Cardiac fibroblast (primary cell): ENCODE data around the gene TXLNG.
"Not testable (repeated sequence)": the region's sequence is repeated elsewhere in the genome, so short reads cannot be mapped to it uniquely, and the experiment has no call there.

Experiments
- DNase-seq, 2 donors: peaks; one replicate each; pipeline versions ENCODE4 v3.0.0 to v3.0.0-alpha.2; 2010; ENCODE audit warnings: low read depth in 2 of 2
- H3K4me3 ChIP-seq, 2 donors: replicated peaks in 1 of 2; 1 replicate in 1 of 2; 2 replicates in 1 of 2; pipeline ENCODE4 v1.5.1; 2011; ENCODE audit warnings: low read depth in 2 of 2, low read length in 2 of 2, mild to moderate bottlenecking in 2 of 2, moderate library complexity in 1 of 2
- TF ChIP-seq, protein P1 (sequence below): IDR thresholded peaks from one replicate; pipeline ENCODE4 v1.5.1; 2011; ENCODE audit warnings: low read depth, mild to moderate bottlenecking, low read length, inconsistent platforms

TXLNG gene

GRCh38 chrX:16783452-16783851, 2.8 kb upstream of the TXLNG start:
- no peak overlapping the region for H3K4me3 ChIP-seq
- no peak for DNase-seq
- TF ChIP-seq, protein P1, sequence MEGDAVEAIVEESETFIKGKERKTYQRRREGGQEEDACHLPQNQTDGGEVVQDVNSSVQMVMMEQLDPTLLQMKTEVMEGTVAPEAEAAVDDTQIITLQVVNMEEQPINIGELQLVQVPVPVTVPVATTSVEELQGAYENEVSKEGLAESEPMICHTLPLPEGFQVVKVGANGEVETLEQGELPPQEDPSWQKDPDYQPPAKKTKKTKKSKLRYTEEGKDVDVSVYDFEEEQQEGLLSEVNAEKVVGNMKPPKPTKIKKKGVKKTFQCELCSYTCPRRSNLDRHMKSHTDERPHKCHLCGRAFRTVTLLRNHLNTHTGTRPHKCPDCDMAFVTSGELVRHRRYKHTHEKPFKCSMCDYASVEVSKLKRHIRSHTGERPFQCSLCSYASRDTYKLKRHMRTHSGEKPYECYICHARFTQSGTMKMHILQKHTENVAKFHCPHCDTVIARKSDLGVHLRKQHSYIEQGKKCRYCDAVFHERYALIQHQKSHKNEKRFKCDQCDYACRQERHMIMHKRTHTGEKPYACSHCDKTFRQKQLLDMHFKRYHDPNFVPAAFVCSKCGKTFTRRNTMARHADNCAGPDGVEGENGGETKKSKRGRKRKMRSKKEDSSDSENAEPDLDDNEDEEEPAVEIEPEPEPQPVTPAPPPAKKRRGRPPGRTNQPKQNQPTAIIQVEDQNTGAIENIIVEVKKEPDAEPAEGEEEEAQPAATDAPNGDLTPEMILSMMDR = no peak

- H3K4me3 ChIP-seq, DNase-seq: not testable (repeated sequence)
These were observed 1.8 kb upstream of the TXLNG start for GRCh38 chrX:16784440-16784839.

DNA sequence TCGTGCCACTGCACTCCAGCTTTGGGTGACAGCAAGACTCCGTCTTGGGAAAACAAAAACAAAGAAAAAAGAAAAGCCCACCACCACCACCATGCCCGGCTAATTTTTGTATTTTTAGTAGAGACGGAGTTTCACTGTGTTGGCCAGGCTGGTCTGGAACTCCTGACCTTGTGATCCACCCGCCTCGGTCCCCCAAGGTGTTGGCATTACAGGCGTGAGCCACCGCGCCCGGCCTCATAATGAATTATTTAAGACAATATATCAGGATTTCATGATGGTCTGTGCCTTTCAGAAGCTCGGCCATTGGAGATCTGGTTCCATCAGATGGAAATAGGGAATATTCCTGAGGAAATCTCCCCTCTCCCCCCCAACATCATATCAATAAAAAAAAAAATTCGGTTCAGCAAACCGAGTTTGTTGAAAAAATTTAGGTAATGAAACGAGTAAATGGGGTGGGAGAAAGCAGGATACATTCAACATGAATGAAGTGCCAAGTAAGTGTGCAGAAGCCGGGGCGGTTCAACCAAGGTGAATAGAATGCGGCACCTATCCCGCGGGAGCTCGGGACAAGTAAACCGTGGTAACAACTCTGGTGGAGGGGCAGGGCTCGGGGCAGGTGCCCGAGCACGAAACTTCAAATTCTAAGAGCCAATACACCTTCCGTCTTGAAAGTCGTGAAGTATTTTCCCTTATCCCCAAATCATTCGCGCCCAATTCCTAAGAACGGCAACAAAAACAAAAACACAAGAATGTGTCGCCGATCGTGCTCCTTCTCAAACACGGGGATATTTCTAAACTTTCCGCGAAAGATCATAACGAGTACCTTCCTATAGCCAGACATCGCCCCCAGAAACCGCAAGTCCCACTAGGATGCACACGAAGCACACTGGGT, 773 bp upstream of the TXLNG start:
- TF ChIP-seq, protein P1 = no peak
- H3K4me3 ChIP-seq = peak overlapping the region; percentile 59 to 65
- DNase-seq = no peak

GRCh38 chrX:16786791-16787735, 797 bp downstream of the TXLNG start:
- DNase-seq = peak in 1 of 2 donors; percentile 27
- TF ChIP-seq, protein P1 = no peak

GRCh38 chrX:16788477-16788876, 2.2 kb downstream of the TXLNG start:
- TF ChIP-seq, protein P1 = no peak
- DNase-seq = peak; percentile 37 to 48
- H3K4me3 ChIP-seq = no peak overlapping the region

More at GRCh38 chrX:16786791-16787735, 797 bp downstream of the TXLNG start:
- peak overlapping the region; percentile 66 to 77 for H3K4me3 ChIP-seq

- no peak for DNase-seq
- no peak overlapping the region for H3K4me3 ChIP-seq
- TF ChIP-seq, protein P1 = no peak
These were observed 10.0 kb downstream of the TXLNG start for GRCh38 chrX:16796298-16796697.

GRCh38 chrX:16797358-16797757, 11.1 kb downstream of the TXLNG start:
- peak in 1 of 2 donors; percentile 63 for DNase-seq
- H3K4me3 ChIP-seq = no peak overlapping the region
- TF ChIP-seq, protein P1 = no peak
